Measurements from ENCODE around the gene POLR3K. TPM values are rescaled to one million over a fixed set of nuclear protein-coding genes. Genes with fewer than 3 reads are reported as not detected.

Gene POLR3K
- total RNA-seq, 6 experiments from 2014 or later, result 3.5 to 6.3 (median 4.3) TPM

DNA sequence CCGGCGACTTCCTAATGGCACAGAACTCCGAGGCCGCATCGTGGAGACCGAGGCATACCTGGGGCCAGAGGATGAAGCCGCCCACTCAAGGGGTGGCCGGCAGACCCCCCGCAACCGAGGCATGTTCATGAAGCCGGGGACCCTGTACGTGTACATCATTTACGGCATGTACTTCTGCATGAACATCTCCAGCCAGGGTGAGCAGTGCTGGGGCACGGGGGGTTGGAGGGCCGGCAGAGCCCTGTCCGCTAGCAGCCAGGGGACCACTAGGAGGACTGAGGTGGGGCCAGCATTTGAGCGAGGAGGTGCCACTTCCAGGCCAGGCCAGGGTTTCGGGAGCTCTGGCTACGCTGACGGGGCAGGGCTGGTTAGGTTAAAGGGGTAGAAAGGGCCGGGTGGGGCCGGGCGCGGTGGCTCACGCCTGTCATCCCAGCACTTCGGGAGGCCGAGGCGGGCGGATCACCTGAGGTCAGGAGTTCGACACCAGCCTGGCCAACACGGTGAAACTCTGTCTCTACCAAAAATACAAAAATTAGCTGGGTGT, 29.7 kb upstream of the POLR3K start:
- Histone ChIP-seq H3K27ac (no peak overlapping the region), H3K4me1 (peaks cover 0 to 7% (median 3%) of the 10 kb centered on the region in 4 donors), H3K36me3 (peaks cover 0 to 22% (median 0%) of the 10 kb centered on the region in 4 donors), H3K27me3 (no peaks in the 10 kb centered on the region), H3K9me3 (no peaks in the 10 kb centered on the region), H3K4me3 (no peak overlapping the region)
- intact Hi-C loops (cut with DNase I), result no loop called here
- WGBS (ENCODE audit: insufficient coverage, low coverage, low lambda C conversion rate, missing lambda C conversion rate), result no CpG with 5 or more reads among the region's 31 CpGs
- TF ChIP-seq POLR2A (IDR thresholded peaks at IDR 0.05), result no peak
- TF ChIP-seq, protein P1, sequence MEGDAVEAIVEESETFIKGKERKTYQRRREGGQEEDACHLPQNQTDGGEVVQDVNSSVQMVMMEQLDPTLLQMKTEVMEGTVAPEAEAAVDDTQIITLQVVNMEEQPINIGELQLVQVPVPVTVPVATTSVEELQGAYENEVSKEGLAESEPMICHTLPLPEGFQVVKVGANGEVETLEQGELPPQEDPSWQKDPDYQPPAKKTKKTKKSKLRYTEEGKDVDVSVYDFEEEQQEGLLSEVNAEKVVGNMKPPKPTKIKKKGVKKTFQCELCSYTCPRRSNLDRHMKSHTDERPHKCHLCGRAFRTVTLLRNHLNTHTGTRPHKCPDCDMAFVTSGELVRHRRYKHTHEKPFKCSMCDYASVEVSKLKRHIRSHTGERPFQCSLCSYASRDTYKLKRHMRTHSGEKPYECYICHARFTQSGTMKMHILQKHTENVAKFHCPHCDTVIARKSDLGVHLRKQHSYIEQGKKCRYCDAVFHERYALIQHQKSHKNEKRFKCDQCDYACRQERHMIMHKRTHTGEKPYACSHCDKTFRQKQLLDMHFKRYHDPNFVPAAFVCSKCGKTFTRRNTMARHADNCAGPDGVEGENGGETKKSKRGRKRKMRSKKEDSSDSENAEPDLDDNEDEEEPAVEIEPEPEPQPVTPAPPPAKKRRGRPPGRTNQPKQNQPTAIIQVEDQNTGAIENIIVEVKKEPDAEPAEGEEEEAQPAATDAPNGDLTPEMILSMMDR (IDR thresholded peaks at IDR 0.05), result no peak
- ATAC-seq, result no peak
- no peak for DNase-seq

DNA sequence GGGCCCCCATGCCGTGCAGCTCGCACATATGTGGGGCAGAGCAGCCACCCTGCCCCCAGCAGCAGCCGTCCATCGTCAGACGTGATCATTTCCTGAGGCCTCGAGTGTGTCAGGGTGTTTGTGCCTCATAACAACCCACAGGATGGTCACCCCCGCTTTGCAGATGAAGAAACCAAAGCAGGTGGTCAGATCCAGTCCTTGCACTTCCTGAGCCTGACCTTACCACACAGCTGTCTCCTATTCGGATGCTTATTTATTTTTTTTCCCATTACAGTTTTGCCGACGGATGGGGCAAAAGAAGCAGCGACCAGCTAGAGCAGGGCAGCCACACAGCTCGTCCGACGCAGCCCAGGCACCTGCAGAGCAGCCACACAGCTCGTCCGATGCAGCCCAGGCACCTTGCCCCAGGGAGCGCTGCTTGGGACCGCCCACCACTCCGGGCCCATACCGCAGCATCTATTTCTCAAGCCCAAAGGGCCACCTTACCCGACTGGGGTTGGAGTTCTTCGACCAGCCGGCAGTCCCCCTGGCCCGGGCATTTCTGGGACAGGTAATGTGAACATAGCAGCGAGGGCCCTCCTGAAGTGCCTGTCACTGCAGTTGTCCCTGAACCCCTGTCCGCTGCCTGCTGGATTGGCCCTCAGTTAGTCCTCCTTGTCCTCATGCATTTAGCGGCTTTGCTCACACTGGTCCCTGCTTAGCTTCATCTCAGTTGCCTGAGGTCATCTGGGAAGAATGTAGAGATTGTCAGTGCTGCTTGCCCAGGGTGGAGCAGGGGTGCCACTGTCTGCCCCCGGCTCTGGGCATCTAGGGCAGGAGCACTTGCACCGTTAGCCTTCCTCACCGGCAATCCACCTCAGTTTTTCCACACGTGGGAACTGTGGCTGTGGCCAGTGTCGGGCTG, 26.0 kb upstream of the POLR3K start:
- DNase-seq (no peak), ATAC-seq (no peak)
- TF ChIP-seq POLR2A (IDR thresholded peaks at IDR 0.05), result no peak
- intact Hi-C loops (cut with DNase I), result no loop called here
- Histone ChIP-seq H3K4me3 (peak overlapping the region in 2 of 3 donors; percentile 74 to 98), H3K4me1 (peaks cover 0 to 21% (median 11%) of the 10 kb centered on the region in 4 donors), H3K27ac (peak overlapping the region in 1 of 3 donors; percentile 89), H3K36me3 (peaks cover 0 to 6% (median 0%) of the 10 kb centered on the region in 4 donors), H3K27me3 (no peaks in the 10 kb centered on the region), H3K9me3 (no peaks in the 10 kb centered on the region)
- 64% methylated on average over 7 of the region's 32 CpGs for WGBS (ENCODE audit: insufficient coverage, low coverage, low lambda C conversion rate, missing lambda C conversion rate)

DNA sequence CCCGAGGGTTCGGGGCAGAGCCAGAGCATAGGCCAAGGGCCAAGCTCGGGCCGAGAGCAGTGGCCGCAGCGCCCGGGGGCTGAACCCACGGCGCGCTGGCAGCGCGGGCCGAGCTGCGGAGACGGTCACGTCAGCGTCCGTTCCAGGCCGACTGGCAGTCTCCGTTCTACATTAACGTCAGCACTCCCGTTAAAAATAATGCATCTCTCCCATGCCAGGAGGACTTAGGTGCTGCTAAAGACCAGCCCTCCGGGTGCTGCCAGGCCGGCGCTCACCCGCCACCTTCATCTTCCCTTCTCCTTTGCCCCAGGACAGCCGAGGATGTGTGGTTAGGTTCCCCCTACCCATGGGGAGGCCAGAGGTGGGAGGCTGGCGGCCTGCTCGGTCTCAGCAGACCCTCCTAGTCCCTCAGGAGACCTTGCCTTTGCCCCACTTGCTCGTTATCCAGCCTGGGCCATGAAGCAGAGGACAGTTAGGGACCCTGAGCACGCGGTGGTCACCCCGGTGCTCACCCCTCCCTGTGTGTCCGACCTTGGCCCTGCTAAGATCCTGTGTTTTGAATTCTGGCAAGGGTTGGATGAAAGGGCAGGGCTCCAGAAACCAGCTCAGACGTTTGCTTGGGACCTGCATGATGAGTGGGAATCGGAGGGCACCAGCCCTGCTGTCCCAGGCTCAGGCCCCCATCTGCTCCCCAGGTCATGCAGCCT, 25.2 kb upstream of the POLR3K start:
- WGBS (ENCODE audit: insufficient coverage, low coverage, low lambda C conversion rate, missing lambda C conversion rate), result 0% methylated on average over 12 of the region's 36 CpGs

DNA sequence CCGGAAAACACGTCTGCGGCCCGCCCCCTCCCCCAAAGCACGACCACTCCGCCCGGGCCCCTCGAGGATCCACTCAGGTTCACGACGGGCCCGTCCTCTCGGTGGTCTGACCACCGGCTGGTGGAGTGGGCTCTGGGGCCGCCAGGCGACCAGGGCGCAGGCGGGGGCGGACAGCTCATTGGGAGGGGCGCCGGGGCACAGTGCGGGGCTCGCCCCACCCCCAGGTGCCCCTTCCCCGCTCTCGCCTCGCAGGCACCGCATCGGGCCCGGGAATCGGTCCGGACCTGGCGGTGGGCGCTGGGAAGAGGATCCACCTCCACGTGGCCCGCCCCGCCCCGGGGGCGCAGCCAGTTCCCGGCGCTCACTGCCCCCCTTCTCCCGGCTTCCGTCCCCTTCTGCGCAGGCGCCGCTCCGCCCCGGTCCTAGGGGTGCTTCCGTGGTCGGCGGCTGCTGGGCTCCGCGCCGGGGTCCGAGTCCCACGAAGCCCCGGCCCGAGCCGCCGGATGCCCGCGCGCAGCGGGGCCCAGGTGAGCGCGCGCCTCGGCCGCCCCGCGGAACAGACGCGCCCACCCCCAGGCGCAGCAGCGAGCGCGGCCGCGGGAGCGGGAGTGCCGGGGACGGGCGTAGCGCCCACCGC, 24.5 kb upstream of the POLR3K start, which contains the start of gene MPG:
MPG (plus strand) TSS at position 419 of the 637 bp plus-strand sequence; CDS start at position 504, 85 bp downstream.
- Histone ChIP-seq H3K4me1 (peaks cover 0 to 22% (median 11%) of the 10 kb centered on the region in 4 donors), H3K9me3 (no peaks in the 10 kb centered on the region), H3K27me3 (no peaks in the 10 kb centered on the region), H3K27ac (peak within 1 kb of the TSS; percentile 77 to 89 (median 84)), H3K4me3 (peak within 1 kb of the TSS; percentile 50 to 98 (median 74)), H3K36me3 (peaks cover 0 to 4% (median 0%) of the 10 kb centered on the region in 4 donors)
- ATAC-seq (peak; percentile 77 to 85 (median 80)), DNase-seq (peak; percentile 88 to 90 (median 89))
- 0% methylated on average over 3 of the region's 83 CpGs for WGBS (ENCODE audit: insufficient coverage, low coverage, low lambda C conversion rate, missing lambda C conversion rate)
- peak; percentile 90 for TF ChIP-seq POLR2A (IDR thresholded peaks at IDR 0.05)
- TF ChIP-seq, protein P1 (IDR thresholded peaks at IDR 0.05), result no peak
- intact Hi-C loops (cut with DNase I), result no loop called here

More for the DNA sequence above, 25.2 kb upstream of the POLR3K start:
- Histone ChIP-seq H3K36me3 (peaks cover 0 to 6% (median 0%) of the 10 kb centered on the region in 4 donors), H3K27ac (peak overlapping the region; percentile 77 to 89 (median 84)), H3K9me3 (no peaks in the 10 kb centered on the region), H3K4me1 (peaks cover 0 to 21% (median 11%) of the 10 kb centered on the region in 4 donors), H3K4me3 (peak overlapping the region; percentile 50 to 98 (median 74)), H3K27me3 (no peaks in the 10 kb centered on the region)
- intact Hi-C loops (cut with DNase I), result no loop called here
- DNase-seq (no peak), ATAC-seq (peak; percentile 7 to 34 (median 16))
- TF ChIP-seq POLR2A (IDR thresholded peaks at IDR 0.05), result peak; percentile 9
- TF ChIP-seq, protein P1 (IDR thresholded peaks at IDR 0.05), result no peak
